ENCODE data around the gene ITGA1. TPM values are rescaled to one million over a fixed set of nuclear protein-coding genes. Genes with fewer than 3 reads are reported as not detected.

The ITGA1 gene
- total RNA-seq, 4 donors from 2014 or later, result 41.8 to 94.0 (median 69.6) TPM

DNA sequence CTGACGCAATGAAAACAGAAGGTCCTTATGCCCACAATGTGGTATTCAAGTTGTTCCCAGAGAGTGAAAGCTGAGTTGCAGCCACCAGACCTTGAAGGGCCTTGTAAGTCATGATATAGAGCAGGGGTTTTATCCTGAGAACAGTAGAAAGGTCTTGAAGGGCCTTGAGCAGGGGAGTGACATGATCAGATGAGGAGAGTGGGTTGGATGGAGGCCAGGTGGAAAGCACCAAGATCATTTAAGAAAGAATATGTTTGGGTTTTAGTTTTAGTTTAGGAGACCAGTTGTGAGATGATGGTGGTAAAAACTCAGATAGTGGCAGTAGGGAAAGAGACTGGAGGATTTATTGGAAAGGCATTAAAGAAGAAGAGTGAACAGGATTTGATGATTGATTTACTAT, 207.4 kb downstream of the ITGA1 start:
- H3K27me3 ChIP-seq, result no peaks in the 10 kb centered on the region
- no peaks in the 10 kb centered on the region for H3K36me3 ChIP-seq
- H3K4me1 ChIP-seq, result no peaks in the 10 kb centered on the region
- no peak overlapping the region for H3K4me3 ChIP-seq
- no peak for DNase-seq
- intact Hi-C loops (cut with DNase I; ENCODE audit: low total_unique reads), result no loop called here
- no peaks in the 10 kb centered on the region for H3K9me3 ChIP-seq
- H3K27ac ChIP-seq, result no peak overlapping the region
- TF ChIP-seq, protein P1, sequence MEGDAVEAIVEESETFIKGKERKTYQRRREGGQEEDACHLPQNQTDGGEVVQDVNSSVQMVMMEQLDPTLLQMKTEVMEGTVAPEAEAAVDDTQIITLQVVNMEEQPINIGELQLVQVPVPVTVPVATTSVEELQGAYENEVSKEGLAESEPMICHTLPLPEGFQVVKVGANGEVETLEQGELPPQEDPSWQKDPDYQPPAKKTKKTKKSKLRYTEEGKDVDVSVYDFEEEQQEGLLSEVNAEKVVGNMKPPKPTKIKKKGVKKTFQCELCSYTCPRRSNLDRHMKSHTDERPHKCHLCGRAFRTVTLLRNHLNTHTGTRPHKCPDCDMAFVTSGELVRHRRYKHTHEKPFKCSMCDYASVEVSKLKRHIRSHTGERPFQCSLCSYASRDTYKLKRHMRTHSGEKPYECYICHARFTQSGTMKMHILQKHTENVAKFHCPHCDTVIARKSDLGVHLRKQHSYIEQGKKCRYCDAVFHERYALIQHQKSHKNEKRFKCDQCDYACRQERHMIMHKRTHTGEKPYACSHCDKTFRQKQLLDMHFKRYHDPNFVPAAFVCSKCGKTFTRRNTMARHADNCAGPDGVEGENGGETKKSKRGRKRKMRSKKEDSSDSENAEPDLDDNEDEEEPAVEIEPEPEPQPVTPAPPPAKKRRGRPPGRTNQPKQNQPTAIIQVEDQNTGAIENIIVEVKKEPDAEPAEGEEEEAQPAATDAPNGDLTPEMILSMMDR (IDR thresholded peaks at IDR 0.05), result no peak
- no peak for TF ChIP-seq POLR2A (IDR thresholded peaks at IDR 0.05)

DNA sequence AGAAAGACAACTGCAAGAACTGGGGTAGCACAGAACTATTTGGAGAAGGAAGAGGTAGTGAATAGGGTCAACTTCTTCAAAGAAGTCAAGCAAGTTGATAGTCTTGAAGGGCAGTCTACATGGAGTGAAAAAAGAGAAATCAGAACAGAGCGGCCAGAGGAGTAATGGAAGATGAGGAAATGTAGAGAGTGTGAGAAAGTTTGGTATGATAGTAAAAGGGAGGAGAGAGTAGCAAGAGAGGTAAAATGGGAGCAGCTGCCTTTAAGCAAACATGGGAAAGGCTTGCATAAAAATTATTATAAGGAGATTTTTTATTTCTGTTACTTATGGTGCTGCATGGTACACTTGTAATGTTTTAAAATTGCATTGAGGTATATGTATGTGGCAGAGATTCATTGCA, 208.2 kb downstream of the ITGA1 start:
- intact Hi-C loops (cut with DNase I; ENCODE audit: low total_unique reads), result no loop called here
- Histone ChIP-seq H3K27ac (no peak overlapping the region), H3K27me3 (no peaks in the 10 kb centered on the region), H3K4me1 (no peaks in the 10 kb centered on the region), H3K36me3 (no peaks in the 10 kb centered on the region), H3K9me3 (no peaks in the 10 kb centered on the region), H3K4me3 (no peak overlapping the region)
- no peak for DNase-seq
- TF ChIP-seq, protein P1 (IDR thresholded peaks at IDR 0.05), result no peak
- no peak for TF ChIP-seq POLR2A (IDR thresholded peaks at IDR 0.05)

DNA sequence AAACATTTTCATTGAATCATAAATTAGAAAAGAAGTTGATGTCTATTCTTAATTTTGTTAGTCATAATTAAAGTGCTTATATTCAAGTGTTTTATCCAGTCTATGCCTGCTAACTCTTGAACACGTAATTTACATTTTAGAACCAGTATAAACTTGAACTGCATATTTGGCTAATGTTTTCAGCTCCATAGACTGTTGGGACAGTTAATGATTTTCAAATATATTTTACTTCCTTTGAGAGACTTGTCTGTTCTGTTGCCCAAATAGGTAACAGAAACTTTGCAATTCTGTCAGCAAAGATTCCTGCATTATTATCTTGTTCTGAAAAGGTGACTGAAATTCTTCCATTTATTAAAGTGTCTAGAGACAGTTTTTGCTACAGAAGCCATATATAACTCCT, 209.3 kb downstream of the ITGA1 start:
- DNase-seq, result no peak
- Histone ChIP-seq H3K27me3 (no peaks in the 10 kb centered on the region), H3K27ac (no peak overlapping the region), H3K9me3 (no peaks in the 10 kb centered on the region), H3K36me3 (no peaks in the 10 kb centered on the region), H3K4me3 (no peak overlapping the region), H3K4me1 (no peaks in the 10 kb centered on the region)
- intact Hi-C loops (cut with DNase I; ENCODE audit: low total_unique reads), result no loop called here
- TF ChIP-seq POLR2A (IDR thresholded peaks at IDR 0.05), result no peak
- TF ChIP-seq, protein P1 (IDR thresholded peaks at IDR 0.05), result no peak

DNA sequence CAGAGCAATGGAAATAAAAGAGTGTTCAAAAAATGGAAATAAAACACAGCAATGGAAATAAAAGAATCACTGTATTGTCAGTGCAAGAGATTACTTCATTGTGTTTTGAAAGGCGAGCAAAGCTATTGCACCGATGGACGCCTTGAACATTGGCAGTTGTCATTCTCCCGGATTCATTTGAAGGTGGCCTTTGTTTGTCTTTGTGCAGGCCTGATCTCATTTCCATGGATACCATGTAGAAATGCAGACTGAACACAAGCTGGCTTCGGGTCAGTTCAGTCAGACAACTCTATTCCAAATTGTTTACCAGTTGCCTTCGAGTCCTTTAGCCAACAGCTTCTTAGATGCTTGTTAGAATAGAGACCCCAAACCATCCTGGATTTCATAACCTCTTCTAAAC, 209.7 kb downstream of the ITGA1 start:
- Histone ChIP-seq H3K9me3 (no peaks in the 10 kb centered on the region), H3K4me1 (no peaks in the 10 kb centered on the region), H3K36me3 (no peaks in the 10 kb centered on the region), H3K4me3 (no peak overlapping the region), H3K27ac (no peak overlapping the region), H3K27me3 (no peaks in the 10 kb centered on the region)
- no peak for DNase-seq
- TF ChIP-seq, protein P1 (IDR thresholded peaks at IDR 0.05), result no peak
- TF ChIP-seq POLR2A (IDR thresholded peaks at IDR 0.05), result no peak
- intact Hi-C loops (cut with DNase I; ENCODE audit: low total_unique reads), result no loop called here

DNA sequence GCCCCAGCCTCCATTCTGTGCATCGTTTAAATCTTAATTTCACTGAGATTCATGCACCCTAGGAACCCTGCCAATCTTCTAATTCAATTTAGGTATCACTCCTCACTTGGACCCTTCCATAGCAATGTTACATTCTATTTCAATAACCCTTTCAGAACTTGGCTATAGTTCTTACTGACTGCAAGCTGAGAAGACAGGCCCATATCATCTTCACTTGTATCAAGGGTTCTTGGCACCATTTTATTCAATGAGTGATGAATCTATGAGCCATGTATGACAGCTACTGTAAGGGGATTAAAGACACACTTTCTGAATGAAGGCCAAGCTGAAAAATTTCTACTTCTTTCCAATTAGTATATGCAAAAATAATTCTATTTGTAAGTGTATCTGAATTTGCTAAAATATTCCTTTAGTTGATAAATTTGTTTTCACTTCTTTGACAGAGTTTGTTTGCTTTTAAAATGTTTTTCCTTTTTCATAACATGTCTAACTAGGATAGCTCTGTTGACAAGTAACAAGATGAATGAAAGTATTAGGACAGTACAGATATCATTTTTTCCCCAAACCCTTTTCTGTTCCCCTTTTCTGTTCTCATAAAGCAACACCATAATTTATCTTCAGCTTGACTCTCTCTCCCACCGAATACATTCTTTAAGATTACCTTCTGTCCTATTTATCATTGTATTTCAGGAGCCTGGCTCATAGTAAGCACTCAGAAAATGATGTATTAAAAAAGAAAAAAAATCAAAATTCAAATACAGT, 211.0 kb downstream of the ITGA1 start:
- no peaks in the 10 kb centered on the region for H3K36me3 ChIP-seq
- H3K27ac ChIP-seq, result no peak overlapping the region
- TF ChIP-seq, protein P1 (IDR thresholded peaks at IDR 0.05), result no peak
- TF ChIP-seq POLR2A (IDR thresholded peaks at IDR 0.05), result no peak
- intact Hi-C loops (cut with DNase I; ENCODE audit: low total_unique reads), result no loop called here
- no peak for DNase-seq
- no peaks in the 10 kb centered on the region for H3K9me3 ChIP-seq
- no peaks in the 10 kb centered on the region for H3K27me3 ChIP-seq
- H3K4me1 ChIP-seq, result no peaks in the 10 kb centered on the region
- no peak overlapping the region for H3K4me3 ChIP-seq
